K562 (cell line): ENCODE data around the gene UBR3. TPM values are rescaled to one million over a fixed set of nuclear protein-coding genes. Genes with fewer than 3 reads are reported as not detected.

Experiments
- ATF3 ChIP-seq, 2 experiments: fragments of 450-650 bp in 1 of 2; sonication (generic) in 1 of 2; formaldehyde crosslinking in 1 of 2; IDR thresholded peaks in 1 of 2; conservative IDR thresholded peaks in 1 of 2; 2 replicates each; pipeline versions ENCODE4 v1.6.1 to v1.8.1; 2016 to 2023; ENCODE audit warnings: mild to moderate bottlenecking in 2 of 2, moderate library complexity in 2 of 2, inconsistent platforms in 1 of 2, missing genetic modification reagents in 1 of 2
- C11orf30 ChIP-seq: fragments of 450-650 bp; IDR thresholded peaks from 2 replicates; pipeline ENCODE4 v1.6.1; 2016; ENCODE audit warnings: low read depth, mild to moderate bottlenecking
- DPF2 ChIP-seq: fragments of 450-650 bp; IDR thresholded peaks from 2 replicates; pipeline ENCODE4 v1.6.1; 2016
- JUND ChIP-seq, 2 experiments: IDR thresholded peaks; 2 replicates in 1 of 2; 3 replicates in 1 of 2; pipeline ENCODE4 v1.6.1; 2011; ENCODE audit warnings: borderline replicate concordance in 2 of 2, low read depth in 2 of 2, low read length in 2 of 2, improper control_type of control experiment in 1 of 2, missing biosample characterization in 1 of 2, missing genetic modification characterization in 1 of 2, missing genetic modification reagents in 1 of 2
- KLF16 ChIP-seq: IDR thresholded peaks from 2 replicates; pipeline ENCODE4 v1.6.1; 2016; ENCODE audit warnings: antibody characterized with exemption
- NFYB ChIP-seq: IDR thresholded peaks from 2 replicates; pipeline ENCODE4 v1.6.1; 2011; ENCODE audit warnings: mild to moderate bottlenecking, moderate library complexity; ENCODE audit not compliant: insufficient read length; ENCODE audit errors: extremely low read depth
- SP2 ChIP-seq: IDR thresholded peaks from 2 replicates; pipeline ENCODE4 v1.6.1; 2011; ENCODE audit warnings: mild to moderate bottlenecking, low read depth, low read length, moderate library complexity; ENCODE audit not compliant: poor library complexity, severe bottlenecking; ENCODE audit errors: extremely low read depth
- SREBF1 ChIP-seq: fragments of 150-350 bp; IDR thresholded peaks from 2 replicates; pipeline ENCODE4 v1.6.1; 2014; ENCODE audit warnings: antibody characterized with exemption, low read depth, low read length, borderline replicate concordance
- ZNF586 ChIP-seq: fragments of 450-650 bp; formaldehyde crosslinking; conservative IDR thresholded peaks from 2 replicates; pipeline ENCODE4 v1.4.0; 2020; ENCODE audit warnings: mild to moderate bottlenecking, moderate library complexity
- polyA plus RNA-seq, 8 experiments: library from polyadenylated mRNA; depleted of rRNA in 4 of 8; stranded (reverse) in 5 of 8; unstranded in 3 of 8; fragments of >200 nt; fragmentation: Nextera tagmentation in 2 of 8; fragmentation: Illumina TruSeq in 1 of 8; extraction: Ambion mirVana in 2 of 8; extraction: Trizol in 1 of 8; gene quantifications; 2 replicates each; pipeline versions ENCODE4 v1.2.1 to v1.2.3, GENCODE V29; 2011 to 2014; ENCODE audit warnings: inconsistent platforms in 1 of 8, missing spikeins in 1 of 8
- total RNA-seq, 7 experiments: library from RNA; depleted of rRNA in 6 of 7; stranded (reverse); fragments of >200 nt in 6 of 7; fragmentation: Illumina TruSeq in 2 of 7; extraction: Trizol in 2 of 7; gene quantifications; 2 replicates each; pipeline versions ENCODE4 v1.2.1 to v1.2.3, GENCODE V29; 2011 to 2021; ENCODE audit warnings: low replicate concordance in 1 of 7
- TF ChIP-seq, protein P1 (sequence below), 2 experiments: fragments of 450-650 bp in 1 of 2; sonication (generic) in 1 of 2; formaldehyde crosslinking in 1 of 2; IDR thresholded peaks; 2 replicates each; pipeline versions ENCODE4 v1.7.1 to v1.9.0; 2016 to 2022; ENCODE audit warnings: inconsistent platforms in 1 of 2, mild to moderate bottlenecking in 1 of 2, missing genetic modification reagents in 1 of 2
- TF ChIP-seq, protein P2 (sequence below): fragments of 450-650 bp; IDR thresholded peaks from 2 replicates; pipeline ENCODE4 v1.6.1; 2016; ENCODE audit warnings: low read depth, mild to moderate bottlenecking, moderate library complexity
- TF ChIP-seq, protein P3 (sequence below): sonication (generic); formaldehyde crosslinking; IDR thresholded peaks from 2 replicates; pipeline ENCODE4 v1.4.0; 2020; ENCODE audit warnings: mild to moderate bottlenecking, missing genetic modification reagents

The UBR3 gene
- total and polyA plus RNA-seq, 9 of the 15 experiments (the other 6 are each of a cell fraction or from before 2014, with no cell fraction given) = 14.4 to 63.5 (median 40.4) TPM

DNA sequence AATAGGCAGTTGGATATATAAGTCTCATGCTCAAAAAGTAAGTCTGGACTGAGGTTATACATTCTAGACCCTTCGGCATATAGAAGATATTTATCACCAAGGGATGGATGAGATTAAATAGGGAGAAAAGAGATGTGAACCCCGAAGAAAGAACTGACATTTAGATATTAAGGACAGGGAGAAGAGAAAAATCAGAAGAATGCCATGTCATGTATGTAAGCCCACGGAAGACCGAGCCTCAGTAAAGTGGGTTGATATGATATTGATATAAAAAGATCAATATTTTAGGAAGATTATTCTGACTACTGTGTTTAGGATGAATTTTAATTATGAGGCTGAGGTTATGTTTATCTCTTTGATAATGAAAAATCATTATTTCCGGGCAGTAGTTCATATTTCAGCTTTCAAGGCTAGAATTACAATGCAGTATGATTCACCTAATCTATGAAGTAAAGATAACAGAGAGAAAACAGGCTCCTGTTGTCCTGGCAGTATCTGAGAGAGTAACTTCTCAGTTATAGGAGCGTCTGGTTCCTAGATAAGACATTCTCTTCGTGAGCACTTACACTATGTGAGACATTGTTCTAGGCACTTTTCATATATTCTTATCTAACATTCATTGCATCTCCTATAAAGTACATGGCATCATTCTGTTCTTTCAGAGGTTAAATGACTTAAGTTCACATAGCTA lies 83.0 kb downstream of the UBR3 start (continued):
- TF ChIP-seq, protein P1, sequence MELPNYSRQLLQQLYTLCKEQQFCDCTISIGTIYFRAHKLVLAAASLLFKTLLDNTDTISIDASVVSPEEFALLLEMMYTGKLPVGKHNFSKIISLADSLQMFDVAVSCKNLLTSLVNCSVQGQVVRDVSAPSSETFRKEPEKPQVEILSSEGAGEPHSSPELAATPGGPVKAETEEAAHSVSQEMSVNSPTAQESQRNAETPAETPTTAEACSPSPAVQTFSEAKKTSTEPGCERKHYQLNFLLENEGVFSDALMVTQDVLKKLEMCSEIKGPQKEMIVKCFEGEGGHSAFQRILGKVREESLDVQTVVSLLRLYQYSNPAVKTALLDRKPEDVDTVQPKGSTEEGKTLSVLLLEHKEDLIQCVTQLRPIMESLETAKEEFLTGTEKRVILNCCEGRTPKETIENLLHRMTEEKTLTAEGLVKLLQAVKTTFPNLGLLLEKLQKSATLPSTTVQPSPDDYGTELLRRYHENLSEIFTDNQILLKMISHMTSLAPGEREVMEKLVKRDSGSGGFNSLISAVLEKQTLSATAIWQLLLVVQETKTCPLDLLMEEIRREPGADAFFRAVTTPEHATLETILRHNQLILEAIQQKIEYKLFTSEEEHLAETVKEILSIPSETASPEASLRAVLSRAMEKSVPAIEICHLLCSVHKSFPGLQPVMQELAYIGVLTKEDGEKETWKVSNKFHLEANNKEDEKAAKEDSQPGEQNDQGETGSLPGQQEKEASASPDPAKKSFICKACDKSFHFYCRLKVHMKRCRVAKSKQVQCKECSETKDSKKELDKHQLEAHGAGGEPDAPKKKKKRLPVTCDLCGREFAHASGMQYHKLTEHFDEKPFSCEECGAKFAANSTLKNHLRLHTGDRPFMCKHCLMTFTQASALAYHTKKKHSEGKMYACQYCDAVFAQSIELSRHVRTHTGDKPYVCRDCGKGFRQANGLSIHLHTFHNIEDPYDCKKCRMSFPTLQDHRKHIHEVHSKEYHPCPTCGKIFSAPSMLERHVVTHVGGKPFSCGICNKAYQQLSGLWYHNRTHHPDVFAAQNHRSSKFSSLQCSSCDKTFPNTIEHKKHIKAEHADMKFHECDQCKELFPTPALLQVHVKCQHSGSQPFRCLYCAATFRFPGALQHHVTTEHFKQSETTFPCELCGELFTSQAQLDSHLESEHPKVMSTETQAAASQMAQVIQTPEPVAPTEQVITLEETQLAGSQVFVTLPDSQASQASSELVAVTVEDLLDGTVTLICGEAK (IDR thresholded peaks at IDR 0.05) = no peak
- TF ChIP-seq, protein P1 (CRISPR knock-in tag; IDR thresholded peaks at IDR 0.05) = no peak
- peak; percentile 97 for TF ChIP-seq DPF2
- no peak for TF ChIP-seq SREBF1
- TF ChIP-seq JUND (IDR thresholded peaks at IDR 0.05; ENCODE audit: borderline replicate concordance, low read depth, low read length) = peak; percentile 91
- TF ChIP-seq JUND (tag; IDR thresholded peaks at IDR 0.05; ENCODE audit: borderline replicate concordance, low read depth, low read length) = peak; percentile 86; the same call in 2 of the 3 replicates
- no peak for TF ChIP-seq ZNF586 (CRISPR knock-in tag)
- TF ChIP-seq KLF16 = peak; percentile 54; the same call in 1 of the 2 replicates
- TF ChIP-seq, protein P2, sequence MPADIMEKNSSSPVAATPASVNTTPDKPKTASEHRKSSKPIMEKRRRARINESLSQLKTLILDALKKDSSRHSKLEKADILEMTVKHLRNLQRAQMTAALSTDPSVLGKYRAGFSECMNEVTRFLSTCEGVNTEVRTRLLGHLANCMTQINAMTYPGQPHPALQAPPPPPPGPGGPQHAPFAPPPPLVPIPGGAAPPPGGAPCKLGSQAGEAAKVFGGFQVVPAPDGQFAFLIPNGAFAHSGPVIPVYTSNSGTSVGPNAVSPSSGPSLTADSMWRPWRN = peak; percentile 30; the same call in 1 of the 2 replicates
- no peak for TF ChIP-seq SP2
- peak; percentile 84 for TF ChIP-seq ATF3 (IDR thresholded peaks at IDR 0.05)
- TF ChIP-seq ATF3 (CRISPR knock-in tag; conservative IDR thresholded peaks at IDR 0.05) = no peak
- TF ChIP-seq, protein P3, sequence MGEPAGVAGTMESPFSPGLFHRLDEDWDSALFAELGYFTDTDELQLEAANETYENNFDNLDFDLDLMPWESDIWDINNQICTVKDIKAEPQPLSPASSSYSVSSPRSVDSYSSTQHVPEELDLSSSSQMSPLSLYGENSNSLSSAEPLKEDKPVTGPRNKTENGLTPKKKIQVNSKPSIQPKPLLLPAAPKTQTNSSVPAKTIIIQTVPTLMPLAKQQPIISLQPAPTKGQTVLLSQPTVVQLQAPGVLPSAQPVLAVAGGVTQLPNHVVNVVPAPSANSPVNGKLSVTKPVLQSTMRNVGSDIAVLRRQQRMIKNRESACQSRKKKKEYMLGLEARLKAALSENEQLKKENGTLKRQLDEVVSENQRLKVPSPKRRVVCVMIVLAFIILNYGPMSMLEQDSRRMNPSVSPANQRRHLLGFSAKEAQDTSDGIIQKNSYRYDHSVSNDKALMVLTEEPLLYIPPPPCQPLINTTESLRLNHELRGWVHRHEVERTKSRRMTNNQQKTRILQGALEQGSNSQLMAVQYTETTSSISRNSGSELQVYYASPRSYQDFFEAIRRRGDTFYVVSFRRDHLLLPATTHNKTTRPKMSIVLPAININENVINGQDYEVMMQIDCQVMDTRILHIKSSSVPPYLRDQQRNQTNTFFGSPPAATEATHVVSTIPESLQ = no peak
- TF ChIP-seq NFYB = no peak
- TF ChIP-seq C11orf30 = peak; percentile 57; the same call in 1 of the 2 replicates
